HG03575 (cell line): ENCODE results near the gene LRP3.
"Not testable (repeated sequence)": the region's sequence is repeated elsewhere in the genome, so short reads cannot be mapped to it uniquely, and the experiment has no call there.

ENCODE experiments used
- ATAC-seq: cut with Tn5 transposase; IDR thresholded peaks from one replicate; pipeline ENCODE4 v1.9.1; 2021; ENCODE audit not compliant: unreplicated experiment, insufficient number of reproducible peaks, low FRiP score; ENCODE audit errors: extremely low read depth

LRP3 gene

DNA sequence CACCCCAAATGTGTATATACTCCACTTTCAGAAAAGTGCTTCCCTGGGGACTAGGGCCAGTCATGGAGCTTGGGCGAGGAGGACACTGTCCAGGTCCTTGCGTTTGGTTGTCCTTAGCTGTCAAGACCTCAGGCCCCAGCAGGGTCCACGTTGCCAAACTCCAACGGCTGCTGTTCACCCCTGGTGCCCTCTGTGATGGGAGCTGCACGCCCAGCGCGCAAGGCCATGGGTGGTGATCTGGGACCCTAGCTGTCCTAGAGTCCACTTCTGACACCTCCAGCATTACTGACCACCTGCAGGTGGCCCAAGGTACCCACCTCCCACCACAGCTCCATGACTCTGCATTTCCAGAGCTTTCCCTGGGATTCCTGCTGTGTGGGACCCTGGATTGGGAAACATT lies 4.0 kb downstream of the LRP3 start:
- ATAC-seq: no peak

DNA sequence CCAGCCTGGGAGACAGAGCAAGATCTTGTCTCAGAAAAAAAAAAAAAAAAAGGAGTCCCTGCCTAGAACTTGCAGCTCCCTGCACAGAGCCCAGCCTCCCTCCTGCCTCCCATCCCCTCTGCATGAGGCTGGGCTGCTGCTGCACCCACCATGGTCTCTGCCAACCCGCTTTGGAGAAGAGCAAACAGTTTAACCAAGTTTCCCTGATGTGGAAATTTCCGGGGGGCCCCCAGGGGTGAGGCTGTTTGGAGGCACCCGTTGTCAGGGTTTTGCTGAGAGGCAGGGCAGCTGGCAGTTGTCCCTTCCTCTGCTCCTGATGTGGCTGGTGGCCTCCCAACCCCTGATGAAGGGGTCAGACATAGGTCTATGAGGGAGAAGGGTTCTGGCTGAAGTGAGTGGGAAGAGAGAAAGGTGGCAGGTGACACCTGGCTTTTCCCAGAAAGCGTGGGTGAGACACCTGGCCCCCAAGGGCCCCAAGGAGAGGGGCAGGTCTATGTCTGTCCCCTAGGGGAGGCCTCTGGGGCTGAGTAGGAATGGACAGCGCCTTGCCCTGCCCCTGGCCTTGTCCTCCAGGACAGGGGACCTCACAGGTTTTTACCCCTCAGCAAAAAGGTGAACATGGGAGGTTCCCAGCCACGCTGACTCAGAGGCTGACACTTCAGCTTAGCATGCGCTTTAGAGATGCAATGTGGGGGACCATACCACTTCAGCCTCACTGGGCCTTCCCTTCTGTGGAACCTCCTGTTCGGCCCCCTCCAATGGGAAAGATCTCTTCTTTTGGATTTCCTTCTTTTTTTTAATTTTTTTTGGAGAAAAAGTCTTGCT lies 5.5 kb downstream of the LRP3 start:
- ATAC-seq: no peak

GRCh38 chr19:33201473-33201872 lies 7.3 kb downstream of the LRP3 start:
- ATAC-seq: no peak

DNA sequence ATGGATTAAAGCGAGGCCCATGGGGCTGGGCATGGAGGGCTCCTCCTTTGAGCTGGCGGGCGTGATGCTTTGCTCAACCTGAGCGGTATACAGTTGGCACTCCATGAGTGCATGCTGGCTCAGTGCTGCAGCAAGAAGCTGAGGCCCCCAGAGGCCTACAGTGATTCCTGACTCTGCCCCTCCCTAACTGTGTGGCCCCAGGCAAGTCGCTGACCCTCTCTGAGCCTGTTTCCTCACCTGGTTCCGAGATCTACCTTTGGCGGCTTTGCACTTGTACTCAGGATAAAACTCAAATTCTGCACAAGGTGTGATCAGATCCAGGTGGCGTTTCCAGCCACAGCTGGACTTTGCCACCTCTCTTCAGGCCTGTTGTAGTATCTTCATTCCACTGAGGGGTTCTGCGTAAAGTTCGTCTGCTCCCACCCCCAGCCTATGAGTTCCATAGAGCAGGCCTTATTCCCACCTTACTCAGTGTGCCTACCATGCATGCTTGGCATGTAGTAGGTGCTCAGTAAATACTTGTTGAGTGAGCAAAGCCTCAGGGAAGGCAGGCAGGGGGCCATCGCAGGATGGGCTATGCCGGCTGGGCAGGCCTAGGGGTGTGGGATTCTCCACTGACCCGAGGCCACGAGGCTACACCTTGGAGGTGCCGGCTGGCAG lies 7.9 kb downstream of the LRP3 start:
- no peak for ATAC-seq

DNA sequence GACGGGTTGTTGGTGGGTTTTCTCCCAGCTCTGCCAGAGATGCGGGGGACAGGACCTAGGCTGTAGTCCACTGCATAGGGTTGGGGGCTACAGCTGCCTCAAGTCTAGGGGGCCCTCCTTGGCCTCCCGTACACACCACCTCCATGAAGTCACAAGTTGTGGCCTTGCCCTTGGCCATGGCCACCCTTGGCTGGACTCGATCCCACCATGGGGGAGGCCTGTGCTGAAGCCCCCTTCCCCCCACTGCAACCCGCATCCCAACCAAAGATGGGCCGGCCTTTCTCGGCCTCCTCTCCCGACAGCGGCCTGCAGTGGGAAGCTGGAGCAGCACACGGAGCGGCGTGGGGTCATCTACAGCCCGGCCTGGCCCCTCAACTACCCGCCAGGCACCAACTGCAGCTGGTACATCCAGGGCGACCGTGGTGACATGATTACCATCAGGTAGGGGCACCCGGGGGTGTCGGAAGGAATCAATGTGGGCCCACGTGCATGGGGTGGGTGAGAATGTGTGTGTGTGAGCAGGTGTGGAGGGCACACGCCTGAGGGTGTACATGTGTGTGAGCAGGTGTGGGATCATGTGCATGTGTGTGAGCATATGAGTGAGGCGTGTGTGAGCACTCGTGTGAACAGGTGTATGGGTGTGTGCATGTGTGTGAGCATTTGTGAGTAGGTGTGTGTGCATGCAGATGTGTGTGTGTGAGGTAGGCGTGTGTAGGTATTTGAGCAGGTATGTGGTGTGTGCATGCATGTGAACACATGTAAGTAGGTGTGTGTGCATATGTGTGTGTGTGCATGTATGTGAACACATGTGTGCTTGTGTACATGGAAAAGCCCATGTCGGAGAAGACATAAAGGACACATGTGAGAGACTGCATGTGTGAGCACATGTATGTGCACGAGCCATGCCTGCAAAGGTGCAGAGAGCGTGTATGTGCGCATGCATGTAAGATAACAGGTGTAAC lies 8.7 kb downstream of the LRP3 start:
- no peak for ATAC-seq

- ATAC-seq: no peak
Measured at GRCh38 chr19:33203529-33203928, 9.4 kb downstream of the LRP3 start.

- no peak for ATAC-seq
Measured at GRCh38 chr19:33204136-33204973, 10.2 kb downstream of the LRP3 start.

DNA sequence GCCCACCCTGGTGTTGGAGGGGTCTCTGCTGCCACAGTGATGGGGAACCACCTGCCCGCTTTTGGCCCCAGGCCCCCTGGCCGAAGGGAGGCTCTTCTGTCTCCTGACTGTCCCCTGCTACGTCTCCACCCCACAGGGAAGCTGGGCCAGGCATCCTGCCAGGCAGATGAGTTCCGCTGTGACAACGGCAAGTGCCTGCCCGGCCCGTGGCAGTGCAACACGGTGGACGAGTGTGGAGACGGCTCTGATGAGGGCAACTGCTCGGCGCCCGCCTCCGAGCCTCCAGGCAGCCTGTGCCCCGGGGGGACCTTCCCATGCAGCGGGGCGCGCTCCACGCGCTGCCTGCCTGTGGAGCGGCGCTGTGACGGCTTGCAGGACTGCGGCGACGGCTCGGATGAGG lies 11.0 kb downstream of the LRP3 start:
- ATAC-seq: no peak

- no peak for ATAC-seq
Measured at GRCh38 chr19:33205531-33206260, 11.6 kb downstream of the LRP3 start.

DNA sequence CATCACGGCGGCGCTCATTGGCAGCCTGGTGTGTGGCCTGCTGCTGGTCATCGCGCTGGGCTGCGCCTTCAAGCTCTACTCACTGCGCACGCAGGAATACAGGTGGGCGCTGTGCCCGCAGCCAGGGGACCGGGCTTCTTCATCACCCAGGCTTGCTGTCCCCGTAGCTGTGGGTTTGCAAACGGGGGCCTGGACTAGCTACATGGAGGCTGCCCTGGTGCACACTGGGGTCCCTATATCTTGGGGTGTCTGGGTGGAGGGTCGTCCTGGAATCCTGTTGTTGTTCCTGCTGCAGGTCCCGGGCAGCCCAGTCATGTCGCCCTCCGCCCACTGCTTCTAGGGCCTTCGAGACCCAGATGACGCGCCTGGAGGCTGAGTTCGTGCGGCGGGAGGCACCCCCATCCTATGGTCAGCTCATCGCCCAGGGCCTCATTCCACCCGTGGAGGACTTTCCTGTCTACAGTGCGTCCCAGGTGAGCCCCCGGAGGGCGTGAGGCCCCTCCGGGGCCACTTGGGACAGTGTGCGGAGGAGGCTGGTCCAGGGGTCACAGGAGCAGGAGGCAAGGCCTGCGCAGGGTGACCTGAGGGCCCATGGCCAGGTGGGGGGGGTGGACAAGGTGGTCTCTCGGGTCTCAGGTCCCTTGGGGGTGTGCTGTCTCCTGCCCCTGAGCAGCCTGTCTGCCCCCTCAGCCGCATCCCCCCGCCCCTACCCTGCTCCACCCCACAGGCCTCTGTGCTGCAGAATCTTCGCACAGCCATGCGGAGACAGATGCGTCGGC lies 12.3 kb downstream of the LRP3 start:
- ATAC-seq: no peak

GRCh38 chr19:33207040-33207620 lies 13.0 kb downstream of the LRP3 start:
- no peak for ATAC-seq

- no peak for ATAC-seq
Measured at GRCh38 chr19:33207903-33208302, 13.8 kb downstream of the LRP3 start.

GRCh38 chr19:33208371-33208895 lies 14.3 kb downstream of the LRP3 start:
- ATAC-seq: no peak

DNA sequence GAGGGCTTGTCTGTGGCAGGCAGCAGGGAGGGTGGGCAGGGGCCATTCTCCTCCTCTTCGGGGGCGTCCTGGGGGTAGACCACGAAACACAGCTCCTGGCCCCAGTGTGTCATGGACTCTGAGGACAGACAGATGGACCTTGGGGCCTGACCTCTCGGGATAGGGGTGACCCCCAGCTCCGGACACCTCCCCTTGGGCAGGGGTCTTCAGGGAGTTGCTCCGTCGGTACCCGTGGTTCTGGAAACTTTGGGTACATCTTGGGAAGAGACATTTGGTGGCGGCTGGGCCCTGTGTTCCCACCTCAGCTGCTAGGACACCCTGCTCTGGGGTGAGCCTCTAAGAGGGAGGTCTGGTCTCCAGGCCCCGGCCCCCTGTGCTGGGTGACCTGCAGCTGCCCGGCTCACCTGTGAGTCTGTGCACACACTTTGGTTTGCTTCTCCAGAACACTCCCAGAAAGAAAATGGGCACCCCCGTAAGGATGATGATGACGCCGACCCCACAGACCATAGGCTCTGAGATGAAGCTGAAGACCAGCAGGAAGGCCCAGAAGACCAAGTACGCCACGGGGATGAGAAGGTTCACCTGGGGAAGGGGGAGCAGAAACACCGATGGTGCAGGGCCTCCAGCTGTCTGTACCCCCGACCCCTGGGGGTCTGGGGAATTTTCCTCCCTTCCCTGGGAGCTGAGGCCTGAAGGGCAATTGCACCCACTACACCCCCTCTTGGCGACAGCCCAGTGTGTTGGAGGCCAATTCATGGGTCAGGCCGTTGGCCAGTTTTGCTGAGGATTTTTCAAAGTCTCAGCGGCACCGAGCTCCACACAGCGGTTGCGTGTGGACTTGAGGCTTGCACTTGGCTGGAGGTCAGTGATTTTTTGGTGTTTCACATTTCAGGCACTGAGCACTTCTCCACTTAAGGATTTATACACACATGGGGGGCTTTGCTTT lies 15.0 kb downstream of the LRP3 start:
- ATAC-seq: no peak

DNA sequence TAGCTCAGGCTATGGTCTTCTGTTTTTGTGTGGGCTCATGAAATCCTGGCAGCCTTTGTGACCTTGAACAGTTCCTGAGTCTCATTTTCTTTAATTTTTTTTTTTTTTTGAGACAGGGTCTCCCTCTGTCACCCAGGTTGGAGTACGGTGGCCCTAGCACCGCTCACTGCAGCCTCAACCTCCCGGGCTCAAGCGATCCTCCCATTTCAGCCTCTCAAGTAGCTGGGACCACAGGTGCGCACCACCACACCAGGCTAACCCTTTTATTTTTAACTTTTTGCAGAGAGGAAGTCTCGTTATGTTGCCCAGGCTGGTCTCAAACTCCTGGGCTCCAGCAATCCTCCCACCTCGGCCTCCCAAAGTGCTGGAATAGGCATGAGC lies 15.7 kb downstream of the LRP3 start:
- ATAC-seq: not testable (repeated sequence)
